ENCODE results near the gene MCTP2. TPM values are rescaled to one million over a fixed set of nuclear protein-coding genes. Genes with fewer than 3 reads are reported as not detected.

Gene MCTP2
- total RNA-seq, 1 experiment from 2014 or later = 0.15 TPM

GRCh38 chr15:94412979-94413746 is 181.8 kb downstream of the MCTP2 start:
- intact Hi-C loops (cut with micrococcal nuclease; ENCODE audit: unreplicated experiment) (loop anchor here (10.0 kb wide), 1 partner anchor 252 kb away; no protein-coding TSS in a partner anchor), in situ Hi-C loops (cut with HindIII; ENCODE audit: low pct_unique_long_range_greater_than_20kb, low sequenced_read_pairs) (no loop called here)
- H3K27me3 ChIP-seq (ENCODE audit: control insufficient read depth, insufficient read depth, low read length) = no peaks in the 10 kb centered on the region
- ATAC-seq (no peak), DNase-seq (ENCODE audit: low read depth, low spot score) (peak; percentile 10)
- H3K36me3 ChIP-seq (ENCODE audit: control insufficient read depth, insufficient read depth, low read length) = no peaks in the 10 kb centered on the region
- TF ChIP-seq SIN3A (IDR thresholded peaks at IDR 0.05; ENCODE audit: borderline replicate concordance, insufficient read depth, low read depth, low read length) = no peak
- TF ChIP-seq CTCF (IDR thresholded peaks at IDR 0.05) = peak; percentile 65; the same call in 1 of the 2 replicates
- TF ChIP-seq TCF7L2 (IDR thresholded peaks at IDR 0.05; ENCODE audit: low read depth, low read length) = no peak
- no peak for TF ChIP-seq POLR2AphosphoS5 (IDR thresholded peaks at IDR 0.05; ENCODE audit: low read depth, low read length)
- TF ChIP-seq, protein P1, sequence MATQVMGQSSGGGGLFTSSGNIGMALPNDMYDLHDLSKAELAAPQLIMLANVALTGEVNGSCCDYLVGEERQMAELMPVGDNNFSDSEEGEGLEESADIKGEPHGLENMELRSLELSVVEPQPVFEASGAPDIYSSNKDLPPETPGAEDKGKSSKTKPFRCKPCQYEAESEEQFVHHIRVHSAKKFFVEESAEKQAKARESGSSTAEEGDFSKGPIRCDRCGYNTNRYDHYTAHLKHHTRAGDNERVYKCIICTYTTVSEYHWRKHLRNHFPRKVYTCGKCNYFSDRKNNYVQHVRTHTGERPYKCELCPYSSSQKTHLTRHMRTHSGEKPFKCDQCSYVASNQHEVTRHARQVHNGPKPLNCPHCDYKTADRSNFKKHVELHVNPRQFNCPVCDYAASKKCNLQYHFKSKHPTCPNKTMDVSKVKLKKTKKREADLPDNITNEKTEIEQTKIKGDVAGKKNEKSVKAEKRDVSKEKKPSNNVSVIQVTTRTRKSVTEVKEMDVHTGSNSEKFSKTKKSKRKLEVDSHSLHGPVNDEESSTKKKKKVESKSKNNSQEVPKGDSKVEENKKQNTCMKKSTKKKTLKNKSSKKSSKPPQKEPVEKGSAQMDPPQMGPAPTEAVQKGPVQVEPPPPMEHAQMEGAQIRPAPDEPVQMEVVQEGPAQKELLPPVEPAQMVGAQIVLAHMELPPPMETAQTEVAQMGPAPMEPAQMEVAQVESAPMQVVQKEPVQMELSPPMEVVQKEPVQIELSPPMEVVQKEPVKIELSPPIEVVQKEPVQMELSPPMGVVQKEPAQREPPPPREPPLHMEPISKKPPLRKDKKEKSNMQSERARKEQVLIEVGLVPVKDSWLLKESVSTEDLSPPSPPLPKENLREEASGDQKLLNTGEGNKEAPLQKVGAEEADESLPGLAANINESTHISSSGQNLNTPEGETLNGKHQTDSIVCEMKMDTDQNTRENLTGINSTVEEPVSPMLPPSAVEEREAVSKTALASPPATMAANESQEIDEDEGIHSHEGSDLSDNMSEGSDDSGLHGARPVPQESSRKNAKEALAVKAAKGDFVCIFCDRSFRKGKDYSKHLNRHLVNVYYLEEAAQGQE (IDR thresholded peaks at IDR 0.05; ENCODE audit: insufficient read depth in 1 of 2, low read depth in 2 of 2, low read length in 1 of 2) = no peak
- H3K4me3 ChIP-seq (ENCODE audit: low read depth in 2 of 2, low read length in 2 of 2) = no peak overlapping the region
- no peaks in the 10 kb centered on the region for H3K4me1 ChIP-seq (ENCODE audit: control insufficient read depth, insufficient read depth, low read length)
- ChIA-PET POLR2A (no interaction called here), CTCF (interaction anchor here (0.7 kb wide), 1 partner anchor 834 kb away, joined by 3 read pairs; no protein-coding TSS in a partner anchor)
- no peak overlapping the region for H3K27ac ChIP-seq (ENCODE audit: low read length)
- BruUV-seq (replicated peaks) = no TSS peak
- no peaks in the 10 kb centered on the region for H3K9me3 ChIP-seq (ENCODE audit: control insufficient read depth, insufficient read depth, low read depth, low read length)

GRCh38 chr15:94414916-94415315 is 183.6 kb downstream of the MCTP2 start:
- H3K36me3 ChIP-seq (ENCODE audit: control insufficient read depth, insufficient read depth, low read length) = no peaks in the 10 kb centered on the region
- DNase-seq (ENCODE audit: low read depth, low spot score) = no peak
- no peak for TF ChIP-seq TCF7L2 (IDR thresholded peaks at IDR 0.05; ENCODE audit: low read depth, low read length)
- TF ChIP-seq, protein P1 (IDR thresholded peaks at IDR 0.05; ENCODE audit: insufficient read depth in 1 of 2, low read depth in 2 of 2, low read length in 1 of 2) = no peak
- TF ChIP-seq CTCF (IDR thresholded peaks at IDR 0.05) = no peak
- no peak for TF ChIP-seq POLR2AphosphoS5 (IDR thresholded peaks at IDR 0.05; ENCODE audit: low read depth, low read length)
- no peak for TF ChIP-seq SIN3A (IDR thresholded peaks at IDR 0.05; ENCODE audit: borderline replicate concordance, insufficient read depth, low read depth, low read length)
- H3K4me3 ChIP-seq (ENCODE audit: low read depth in 2 of 2, low read length in 2 of 2) = no peak overlapping the region
- ChIA-PET CTCF (no interaction called here), POLR2A (no interaction called here)
- ATAC-seq = no peak
- no peaks in the 10 kb centered on the region for H3K4me1 ChIP-seq (ENCODE audit: control insufficient read depth, insufficient read depth, low read length)
- H3K27ac ChIP-seq (ENCODE audit: low read length) = no peak overlapping the region
- no TSS peak for BruUV-seq (replicated peaks)
- H3K27me3 ChIP-seq (ENCODE audit: control insufficient read depth, insufficient read depth, low read length) = no peaks in the 10 kb centered on the region
- H3K9me3 ChIP-seq (ENCODE audit: control insufficient read depth, insufficient read depth, low read depth, low read length) = no peaks in the 10 kb centered on the region
- intact Hi-C loops (cut with micrococcal nuclease; ENCODE audit: unreplicated experiment) = loop anchor here (10.0 kb wide), 1 partner anchor 250 kb away; no protein-coding TSS in a partner anchor
- in situ Hi-C loops (cut with HindIII; ENCODE audit: low pct_unique_long_range_greater_than_20kb, low sequenced_read_pairs) = no loop called here

Data from Panc1 (cell line).